ENCODE results near the gene CHRNA1. TPM values are rescaled to one million over a fixed set of nuclear protein-coding genes. Genes with fewer than 3 reads are reported as not detected.

Gene CHRNA1
- total RNA-seq, 1 experiment from 2014 or later: not detected

- intact Hi-C loops (cut with micrococcal nuclease; ENCODE audit: unreplicated experiment): no loop called here
- no peak overlapping the region for H3K27ac Mint-ChIP-seq (ENCODE audit: unreplicated experiment)
- H3K9me3 Mint-ChIP-seq (ENCODE audit: low read depth, unreplicated experiment): no peaks in the 10 kb centered on the region
- no peaks in the 10 kb centered on the region for H3K4me1 Mint-ChIP-seq (ENCODE audit: low read depth, unreplicated experiment)
- TF ChIP-seq CTCF (IDR thresholded peaks at IDR 0.05; ENCODE audit: unreplicated experiment): no peak
- no peaks in the 10 kb centered on the region for H3K27me3 Mint-ChIP-seq (ENCODE audit: unreplicated experiment)
- no peaks in the 10 kb centered on the region for H3K36me3 Mint-ChIP-seq (ENCODE audit: insufficient read depth, unreplicated experiment)
- no peak for DNase-seq
- BruUV-seq (replicated peaks): no TSS peak
- CTCF ChIA-PET: no interaction called here
- H3K4me3 Mint-ChIP-seq (ENCODE audit: low read depth, unreplicated experiment): no peak overlapping the region
Measured at GRCh38 chr2:174761837-174762236, 2.4 kb downstream of the CHRNA1 start.

GRCh38 chr2:174760845-174761473 is 3.3 kb downstream of the CHRNA1 start:
- H3K9me3 Mint-ChIP-seq (ENCODE audit: low read depth, unreplicated experiment): no peaks in the 10 kb centered on the region
- TF ChIP-seq CTCF (IDR thresholded peaks at IDR 0.05; ENCODE audit: unreplicated experiment): no peak
- no peaks in the 10 kb centered on the region for H3K27me3 Mint-ChIP-seq (ENCODE audit: unreplicated experiment)
- H3K4me1 Mint-ChIP-seq (ENCODE audit: low read depth, unreplicated experiment): no peaks in the 10 kb centered on the region
- H3K27ac Mint-ChIP-seq (ENCODE audit: unreplicated experiment): no peak overlapping the region
- CTCF ChIA-PET: no interaction called here
- intact Hi-C loops (cut with micrococcal nuclease; ENCODE audit: unreplicated experiment): no loop called here
- DNase-seq: no peak
- no peak overlapping the region for H3K4me3 Mint-ChIP-seq (ENCODE audit: low read depth, unreplicated experiment)
- no TSS peak for BruUV-seq (replicated peaks)
- no peaks in the 10 kb centered on the region for H3K36me3 Mint-ChIP-seq (ENCODE audit: insufficient read depth, unreplicated experiment)

GRCh38 chr2:174759381-174760065 is 4.7 kb downstream of the CHRNA1 start:
- H3K36me3 Mint-ChIP-seq (ENCODE audit: insufficient read depth, unreplicated experiment): no peaks in the 10 kb centered on the region
- CTCF ChIA-PET: no interaction called here
- DNase-seq: no peak
- no peak overlapping the region for H3K4me3 Mint-ChIP-seq (ENCODE audit: low read depth, unreplicated experiment)
- no peaks in the 10 kb centered on the region for H3K9me3 Mint-ChIP-seq (ENCODE audit: low read depth, unreplicated experiment)
- intact Hi-C loops (cut with micrococcal nuclease; ENCODE audit: unreplicated experiment): no loop called here
- BruUV-seq (replicated peaks): no TSS peak
- no peaks in the 10 kb centered on the region for H3K4me1 Mint-ChIP-seq (ENCODE audit: low read depth, unreplicated experiment)
- no peak overlapping the region for H3K27ac Mint-ChIP-seq (ENCODE audit: unreplicated experiment)
- no peak for TF ChIP-seq CTCF (IDR thresholded peaks at IDR 0.05; ENCODE audit: unreplicated experiment)
- H3K27me3 Mint-ChIP-seq (ENCODE audit: unreplicated experiment): no peaks in the 10 kb centered on the region

- intact Hi-C loops (cut with micrococcal nuclease; ENCODE audit: unreplicated experiment): no loop called here
- H3K4me1 Mint-ChIP-seq (ENCODE audit: low read depth, unreplicated experiment): no peaks in the 10 kb centered on the region
- BruUV-seq (replicated peaks): no TSS peak
- H3K27me3 Mint-ChIP-seq (ENCODE audit: unreplicated experiment): no peaks in the 10 kb centered on the region
- no peak overlapping the region for H3K27ac Mint-ChIP-seq (ENCODE audit: unreplicated experiment)
- H3K36me3 Mint-ChIP-seq (ENCODE audit: insufficient read depth, unreplicated experiment): no peaks in the 10 kb centered on the region
- TF ChIP-seq CTCF (IDR thresholded peaks at IDR 0.05; ENCODE audit: unreplicated experiment): no peak
- H3K9me3 Mint-ChIP-seq (ENCODE audit: low read depth, unreplicated experiment): no peaks in the 10 kb centered on the region
- CTCF ChIA-PET: no interaction called here
- H3K4me3 Mint-ChIP-seq (ENCODE audit: low read depth, unreplicated experiment): no peak overlapping the region
- no peak for DNase-seq
Measured at GRCh38 chr2:174756743-174757142, 7.5 kb downstream of the CHRNA1 start.
